ENCODE data around the gene SESTD1. TPM values are rescaled to one million over a fixed set of nuclear protein-coding genes. Genes with fewer than 3 reads are reported as not detected.

The SESTD1 gene
- polyA plus RNA-seq, 3 donors = 25.3 to 44.4 (median 25.3) TPM

DNA sequence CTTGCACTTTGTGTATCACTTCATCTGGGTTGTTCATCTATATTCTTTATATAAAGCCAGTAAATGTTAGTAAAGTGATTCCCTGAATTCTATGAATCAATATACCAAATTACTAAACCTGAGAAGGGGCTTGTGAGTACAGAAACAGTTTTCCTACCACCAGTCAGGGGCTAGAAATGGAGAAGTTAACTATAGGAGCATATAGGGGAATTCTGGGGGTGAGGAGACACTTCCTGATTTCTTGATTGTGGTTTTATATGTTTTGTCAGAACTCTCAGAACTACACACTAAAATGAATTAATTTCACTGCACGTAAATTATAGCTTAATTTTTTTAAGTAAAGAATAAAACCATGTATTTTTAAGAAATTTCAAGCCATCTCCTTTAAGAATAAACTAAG, 93.7 kb downstream of the SESTD1 start:
- H3K4me3 ChIP-seq (replicated peaks in 1 of 3; ENCODE audit: low read depth in 2 of 3, low read length in 3 of 3) = no peak overlapping the region
- H3K79me2 ChIP-seq (ENCODE audit: insufficient read depth, low read length) = no peaks in the 10 kb centered on the region
- no peak overlapping the region for H2AFZ ChIP-seq (ENCODE audit: insufficient read depth, low read depth, low read length, poor library complexity, severe bottlenecking)
- no CpG with 5 or more reads among the region's 1 CpG for WGBS (ENCODE audit: insufficient coverage)
- H4K20me1 ChIP-seq (ENCODE audit: insufficient read depth, low read length) = peaks cover 15% of the 10 kb centered on the region
- TF ChIP-seq, protein P1, sequence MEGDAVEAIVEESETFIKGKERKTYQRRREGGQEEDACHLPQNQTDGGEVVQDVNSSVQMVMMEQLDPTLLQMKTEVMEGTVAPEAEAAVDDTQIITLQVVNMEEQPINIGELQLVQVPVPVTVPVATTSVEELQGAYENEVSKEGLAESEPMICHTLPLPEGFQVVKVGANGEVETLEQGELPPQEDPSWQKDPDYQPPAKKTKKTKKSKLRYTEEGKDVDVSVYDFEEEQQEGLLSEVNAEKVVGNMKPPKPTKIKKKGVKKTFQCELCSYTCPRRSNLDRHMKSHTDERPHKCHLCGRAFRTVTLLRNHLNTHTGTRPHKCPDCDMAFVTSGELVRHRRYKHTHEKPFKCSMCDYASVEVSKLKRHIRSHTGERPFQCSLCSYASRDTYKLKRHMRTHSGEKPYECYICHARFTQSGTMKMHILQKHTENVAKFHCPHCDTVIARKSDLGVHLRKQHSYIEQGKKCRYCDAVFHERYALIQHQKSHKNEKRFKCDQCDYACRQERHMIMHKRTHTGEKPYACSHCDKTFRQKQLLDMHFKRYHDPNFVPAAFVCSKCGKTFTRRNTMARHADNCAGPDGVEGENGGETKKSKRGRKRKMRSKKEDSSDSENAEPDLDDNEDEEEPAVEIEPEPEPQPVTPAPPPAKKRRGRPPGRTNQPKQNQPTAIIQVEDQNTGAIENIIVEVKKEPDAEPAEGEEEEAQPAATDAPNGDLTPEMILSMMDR (IDR thresholded peaks at IDR 0.05) = no peak
- peak overlapping the region in 1 of 2 donors; percentile 55 for H3K27ac ChIP-seq (ENCODE audit: low read depth in 1 of 2, low read length in 2 of 2)
- no peaks in the 10 kb centered on the region for H3K27me3 Mint-ChIP-seq (ENCODE audit: low read depth in 3 of 3)
- H3K4me3 Mint-ChIP-seq = no peak overlapping the region
- no peaks in the 10 kb centered on the region for H3K9me3 ChIP-seq (replicated peaks in 1 of 2; ENCODE audit: control insufficient read depth in 1 of 2, insufficient read depth in 1 of 2, low read length in 2 of 2)
- peaks cover 35 to 68% of the 10 kb centered on the region in 2 donors for H3K36me3 ChIP-seq (replicated peaks in 1 of 2; ENCODE audit: control insufficient read depth in 1 of 2, insufficient read depth in 2 of 2, low read length in 2 of 2)
- H3K36me3 Mint-ChIP-seq = peaks cover 54 to 64% of the 10 kb centered on the region in 2 donors
- no peaks in the 10 kb centered on the region for H3K27me3 ChIP-seq (ENCODE audit: control insufficient read depth in 2 of 2, insufficient read depth in 2 of 2, low read length in 2 of 2)
- DNase-seq = peak; percentile 13 to 70 (median 42)
- H3K9me3 Mint-ChIP-seq = peaks cover 0 to 3% (median 0%) of the 10 kb centered on the region in 7 donors
- peaks cover 14% of the 10 kb centered on the region for H3K4me1 Mint-ChIP-seq
- H3K27ac Mint-ChIP-seq = peak overlapping the region in 5 of 7 donors; percentile 5 to 80 (median 52)
- no peak overlapping the region for H3K4me2 ChIP-seq (replicated peaks; ENCODE audit: extremely low read depth, low read length, poor library complexity, severe bottlenecking)
- no peak overlapping the region for H3K9ac ChIP-seq (ENCODE audit: insufficient read depth, low read length, poor library complexity, severe bottlenecking)
- intact Hi-C loops (cut with micrococcal nuclease) = no loop called here
- H3K4me1 ChIP-seq (ENCODE audit: control insufficient read depth in 1 of 2, insufficient read depth in 2 of 2, low read length in 2 of 2) = peaks cover 4 to 10% of the 10 kb centered on the region in 2 donors

GRCh38 chr2:179165356-179166000, 99.2 kb downstream of the SESTD1 start:
- WGBS (ENCODE audit: insufficient coverage) = 100% methylated on average over 3 of the region's 3 CpGs
- intact Hi-C loops (cut with micrococcal nuclease) = no loop called here
- Histone ChIP-seq H2AFZ (ENCODE audit: insufficient read depth, low read depth, low read length, poor library complexity, severe bottlenecking) (no peak overlapping the region), H3K9me3 (replicated peaks in 1 of 2; ENCODE audit: control insufficient read depth in 1 of 2, insufficient read depth in 1 of 2, low read length in 2 of 2) (no peaks in the 10 kb centered on the region), H3K9ac (ENCODE audit: insufficient read depth, low read length, poor library complexity, severe bottlenecking) (no peak overlapping the region), H3K27ac (ENCODE audit: low read depth in 1 of 2, low read length in 2 of 2) (no peak overlapping the region), H3K4me2 (replicated peaks; ENCODE audit: extremely low read depth, low read length, poor library complexity, severe bottlenecking) (no peak overlapping the region), H3K27me3 (ENCODE audit: control insufficient read depth in 2 of 2, insufficient read depth in 2 of 2, low read length in 2 of 2) (no peaks in the 10 kb centered on the region), H3K36me3 (replicated peaks in 1 of 2; ENCODE audit: control insufficient read depth in 1 of 2, insufficient read depth in 2 of 2, low read length in 2 of 2) (peaks cover 36 to 79% of the 10 kb centered on the region in 2 donors), H4K20me1 (ENCODE audit: insufficient read depth, low read length) (peaks cover 19% of the 10 kb centered on the region), H3K4me1 (ENCODE audit: control insufficient read depth in 1 of 2, insufficient read depth in 2 of 2, low read length in 2 of 2) (no peaks in the 10 kb centered on the region), H3K79me2 (ENCODE audit: insufficient read depth, low read length) (no peaks in the 10 kb centered on the region), H3K4me3 (replicated peaks in 1 of 3; ENCODE audit: low read depth in 2 of 3, low read length in 3 of 3) (no peak overlapping the region)
- no peak for DNase-seq
- no peak overlapping the region for H3K4me3 Mint-ChIP-seq
- peaks cover 0 to 1% (median 0%) of the 10 kb centered on the region in 3 donors for H3K27me3 Mint-ChIP-seq (ENCODE audit: low read depth in 3 of 3)
- peaks cover 61 to 78% of the 10 kb centered on the region in 2 donors for H3K36me3 Mint-ChIP-seq
- H3K4me1 Mint-ChIP-seq = peaks cover 1% of the 10 kb centered on the region
- H3K9me3 Mint-ChIP-seq = peaks cover 0 to 3% (median 0%) of the 10 kb centered on the region in 7 donors
- H3K27ac Mint-ChIP-seq = peak overlapping the region in 2 of 7 donors; percentile 38 to 43
- TF ChIP-seq, protein P1 (IDR thresholded peaks at IDR 0.05) = no peak

All from CD14-positive monocyte (primary cell).